ENCODE measurements around the gene ITGB2.

ITGB2 gene

GRCh38 chr21:44920694-44921604, at the start of gene ITGB2:
ITGB2 (minus strand) TSS chr21:44920899; CDS start chr21:44910782, 10,117 bp downstream.
- DNase-seq (ENCODE audit: low read depth in 1 of 2, low spot score in 1 of 2), result peak in 1 of 2 donors; percentile 37

GRCh38 chr21:44969931-44970755, 49.4 kb upstream of the ITGB2 start:
- DNase-seq (ENCODE audit: low read depth in 1 of 2, low spot score in 1 of 2), result no peak

GRCh38 chr21:44969066-44969670, 48.5 kb upstream of the ITGB2 start:
- DNase-seq (ENCODE audit: low read depth in 1 of 2, low spot score in 1 of 2), result no peak

- no peak for DNase-seq (ENCODE audit: low read depth in 1 of 2, low spot score in 1 of 2)
These were observed 46.7 kb upstream of the ITGB2 start for GRCh38 chr21:44967082-44968047.

GRCh38 chr21:44966135-44967081, 45.7 kb upstream of the ITGB2 start:
- no peak for DNase-seq (ENCODE audit: low read depth in 1 of 2, low spot score in 1 of 2)

GRCh38 chr21:44965251-44966022, 44.7 kb upstream of the ITGB2 start:
- no peak for DNase-seq (ENCODE audit: low read depth in 1 of 2, low spot score in 1 of 2)

GRCh38 chr21:44964381-44964780, 43.7 kb upstream of the ITGB2 start:
- DNase-seq (ENCODE audit: low read depth in 1 of 2, low spot score in 1 of 2), result no peak

GRCh38 chr21:44962403-44962966, 41.8 kb upstream of the ITGB2 start:
- no peak for DNase-seq (ENCODE audit: low read depth in 1 of 2, low spot score in 1 of 2)

- DNase-seq (ENCODE audit: low read depth in 1 of 2, low spot score in 1 of 2), result no peak
These were observed 39.7 kb upstream of the ITGB2 start for GRCh38 chr21:44960141-44961092.

- no peak for DNase-seq (ENCODE audit: low read depth in 1 of 2, low spot score in 1 of 2)
These were observed 38.8 kb upstream of the ITGB2 start for GRCh38 chr21:44959376-44960091.

- DNase-seq (ENCODE audit: low read depth in 1 of 2, low spot score in 1 of 2), result no peak
These were observed 37.9 kb upstream of the ITGB2 start for GRCh38 chr21:44958471-44959191.

- DNase-seq (ENCODE audit: low read depth in 1 of 2, low spot score in 1 of 2), result no peak
These were observed 37.3 kb upstream of the ITGB2 start for GRCh38 chr21:44957901-44958451.

- no peak for DNase-seq (ENCODE audit: low read depth in 1 of 2, low spot score in 1 of 2)
These were observed 36.5 kb upstream of the ITGB2 start for GRCh38 chr21:44957047-44957831.

- DNase-seq (ENCODE audit: low read depth in 1 of 2, low spot score in 1 of 2), result no peak
These were observed 35.8 kb upstream of the ITGB2 start for GRCh38 chr21:44956356-44957046.

Data from stimulated activated CD4-positive, alpha-beta T cell treated with anti-CD3 and anti-CD28 coated beads, Interleukin-15, amount 100 ng/mL, for 1 hour (primary cell).